H1 (cell line): ENCODE measurements around the gene FAM83C. TPM values are rescaled to one million over a fixed set of nuclear protein-coding genes. Genes with fewer than 3 reads are reported as not detected.

ENCODE experiments used
- CTCF ChIA-PET: fragments of 300-600 bp; sonication (Branson Sonifier 250); formaldehyde crosslinking; loops from one replicate; lab custom pipeline; 2021; ENCODE audit not compliant: partially characterized antibody; lab: Charles Lee
- POLR2A ChIA-PET: fragments of 300-600 bp; sonication (Branson Sonifier 250); formaldehyde crosslinking; loops from one replicate; lab custom pipeline; 2021; ENCODE audit warnings: inconsistent platforms; ENCODE audit not compliant: partially characterized antibody; lab: Charles Lee
- DNase-seq, 2 experiments: peaks; one replicate each; pipeline versions ENCODE4 v3.0.0 to v3.0.0-alpha.2; 2010 to 2022; ENCODE audit warnings: low spot score in 2 of 2, low read depth in 1 of 2, mixed read lengths in 1 of 2
- FAIRE-seq: peaks from 2 replicates; lab custom pipeline; 2011; peaks lifted over from hg19 to GRCh38; lab: Jason Lieb, UNC
- H2AFZ ChIP-seq: 2 replicates; pipeline ENCODE4 v1.8.1; 2012; ENCODE audit warnings: low read length, inconsistent platforms
- H2AK5ac ChIP-seq: 2 replicates; pipeline ENCODE4 v1.6.1; 2013; ENCODE audit warnings: low read depth, low read length
- H2BK120ac ChIP-seq: replicated peaks from 2 replicates; pipeline ENCODE3; 2013; ENCODE audit warnings: low read depth, low read length, inconsistent platforms
- H2BK12ac ChIP-seq: 2 replicates; pipeline ENCODE4 v1.6.1; 2013; ENCODE audit warnings: low read depth, low read length
- H2BK15ac ChIP-seq: 2 replicates; pipeline ENCODE4 v1.6.1; 2013; ENCODE audit warnings: low read length
- H2BK20ac ChIP-seq: 2 replicates; pipeline ENCODE4 v1.6.1; 2013; ENCODE audit warnings: low read length
- H2BK5ac ChIP-seq: 2 replicates; pipeline ENCODE4 v1.6.1; 2013; ENCODE audit warnings: low read depth, low read length
- H3K14ac ChIP-seq: 2 replicates; pipeline ENCODE4 v1.6.1; 2013; ENCODE audit warnings: inconsistent platforms; ENCODE audit not compliant: insufficient read length
- H3K18ac ChIP-seq: 2 replicates; pipeline ENCODE4 v1.6.1; 2013; ENCODE audit warnings: low read length; ENCODE audit errors: extremely low read depth
- H3K23ac ChIP-seq: 2 replicates; pipeline ENCODE4 v1.6.1; 2013; ENCODE audit warnings: inconsistent platforms; ENCODE audit not compliant: insufficient read length
- H3K23me2 ChIP-seq: 2 replicates; pipeline ENCODE4 v1.6.1; 2013; ENCODE audit warnings: low read depth, low read length
- H3K27ac ChIP-seq: 2 replicates; pipeline ENCODE4 v1.6.1; 2011; ENCODE audit warnings: low read depth, low read length, inconsistent platforms
- H3K27me3 ChIP-seq, 4 experiments: replicated peaks in 1 of 4; 1 replicate in 1 of 4; 2 replicates in 3 of 4; pipeline versions ENCODE4 v1.6.1 to v1.8.1; 2011 to 2013; ENCODE audit warnings: low read length in 3 of 4, mild to moderate bottlenecking in 3 of 4, inconsistent platforms in 2 of 4, mixed read lengths in 2 of 4, moderate library complexity in 1 of 4; ENCODE audit not compliant: control insufficient read depth in 3 of 4, insufficient read depth in 3 of 4; ENCODE audit errors: extremely low read depth in 1 of 4
- H3K36me3 ChIP-seq, 4 experiments: 2 replicates each; pipeline versions ENCODE4 v1.6.1 to v1.8.1; 2011 to 2013; ENCODE audit warnings: mild to moderate bottlenecking in 4 of 4, low read length in 3 of 4, moderate library complexity in 2 of 4, control low read depth in 1 of 4, inconsistent platforms in 1 of 4; ENCODE audit not compliant: insufficient read depth in 4 of 4, control insufficient read depth in 2 of 4
- H3K4ac ChIP-seq: replicated peaks from 2 replicates; pipeline ENCODE3; 2013; ENCODE audit warnings: low read length, low read depth, mixed read lengths, inconsistent platforms; ENCODE audit not compliant: insufficient read length
- H3K4me1 ChIP-seq, 4 experiments: replicated peaks in 1 of 4; 1 replicate in 1 of 4; 2 replicates in 3 of 4; pipeline versions ENCODE4 v1.6.1 to v1.8.1; 2011 to 2013; ENCODE audit warnings: low read length in 3 of 4, inconsistent platforms in 2 of 4, mixed read lengths in 1 of 4; ENCODE audit not compliant: insufficient read depth in 4 of 4, control insufficient read depth in 3 of 4
- H3K4me2 ChIP-seq, 2 experiments: 2 replicates each; pipeline versions ENCODE4 v1.6.1 to v1.8.1; 2011 to 2013; ENCODE audit warnings: low read depth in 2 of 2, low read length in 2 of 2, control low read depth in 1 of 2, inconsistent platforms in 1 of 2, mild to moderate bottlenecking in 1 of 2; ENCODE audit not compliant: insufficient read depth in 1 of 2
- H3K4me3 ChIP-seq, 4 experiments: fragments of 200-600, 300-600 bp in 1 of 4; sonication (generic), shearing (Covaris generic), sonication (Bioruptor Twin) in 1 of 4; 2 replicates each; pipeline versions ENCODE4 v1.5.1 to v1.8.1; 2011 to 2016; ENCODE audit warnings: low read length in 4 of 4, low read depth in 3 of 4, control low read depth in 2 of 4, inconsistent platforms in 2 of 4, mild to moderate bottlenecking in 2 of 4, mixed read lengths in 1 of 4, moderate library complexity in 1 of 4; ENCODE audit not compliant: insufficient read depth in 2 of 4; ENCODE audit errors: extremely low read depth in 1 of 4
- H3K56ac ChIP-seq: replicated peaks from 2 replicates; pipeline ENCODE3; 2013; ENCODE audit warnings: low read depth, mild to moderate bottlenecking, mixed read lengths, low read length, inconsistent platforms; ENCODE audit not compliant: insufficient read length
- H3K79me1 ChIP-seq: 2 replicates; pipeline ENCODE4 v1.6.1; 2013; ENCODE audit warnings: low read depth, low read length, control low read depth
- H3K79me2 ChIP-seq, 2 experiments: 2 replicates each; pipeline versions ENCODE4 v1.6.1 to v1.8.1; 2012 to 2013; ENCODE audit warnings: low read length in 2 of 2, mild to moderate bottlenecking in 2 of 2, inconsistent platforms in 1 of 2; ENCODE audit not compliant: insufficient read depth in 2 of 2, control insufficient read depth in 1 of 2
- H3K9ac ChIP-seq, 4 experiments: replicated peaks in 1 of 4; 1 replicate in 1 of 4; 2 replicates in 3 of 4; pipeline versions ENCODE4 v1.6.1 to v1.8.1; 2011 to 2013; ENCODE audit warnings: low read depth in 3 of 4, low read length in 3 of 4, control low read depth in 2 of 4, mild to moderate bottlenecking in 2 of 4, moderate library complexity in 2 of 4, inconsistent platforms in 1 of 4; ENCODE audit errors: extremely low read depth in 1 of 4
- H3K9me3 ChIP-seq, 2 experiments: 2 replicates each; pipeline versions ENCODE4 v1.6.1 to v1.8.1; 2012 to 2013; ENCODE audit warnings: mild to moderate bottlenecking in 2 of 2, moderate library complexity in 2 of 2, control low read depth in 1 of 2, inconsistent platforms in 1 of 2, low read depth in 1 of 2, low read length in 1 of 2, mixed read lengths in 1 of 2; ENCODE audit not compliant: insufficient read depth in 2 of 2
- H4K20me1 ChIP-seq, 2 experiments: replicated peaks in 1 of 2; 2 replicates each; pipeline versions ENCODE3 to v1.8.1; 2011 to 2013; ENCODE audit warnings: inconsistent platforms in 2 of 2, low read length in 2 of 2, mild to moderate bottlenecking in 1 of 2; ENCODE audit not compliant: insufficient read depth in 2 of 2, control insufficient read depth in 1 of 2
- H4K5ac ChIP-seq: 2 replicates; pipeline ENCODE4 v1.6.1; 2013; ENCODE audit warnings: low read length, low read depth, mixed read lengths, inconsistent platforms; ENCODE audit not compliant: insufficient read length
- H4K8ac ChIP-seq: 2 replicates; pipeline ENCODE4 v1.8.0; 2013; ENCODE audit warnings: mild to moderate bottlenecking, moderate library complexity, low read length, inconsistent platforms; ENCODE audit not compliant: insufficient read depth; ENCODE audit errors: extremely low read depth
- H4K91ac ChIP-seq: replicated peaks from 2 replicates; pipeline ENCODE3; 2013; ENCODE audit warnings: low read length, mixed read lengths, inconsistent platforms; ENCODE audit not compliant: insufficient read length
- CEBPB ChIP-seq: IDR thresholded peaks from 2 replicates; pipeline ENCODE4 v1.6.1; 2012; ENCODE audit warnings: low read depth, low read length
- CREB1 ChIP-seq: IDR thresholded peaks from 2 replicates; pipeline ENCODE4 v1.6.1; 2012; ENCODE audit warnings: inconsistent platforms
- EGR1 ChIP-seq: IDR thresholded peaks from 2 replicates; pipeline ENCODE4 v1.6.1; 2011; ENCODE audit warnings: low read depth, low read length, borderline replicate concordance
- GTF2F1 ChIP-seq: IDR thresholded peaks from 2 replicates; pipeline ENCODE4 v1.6.1; 2012; ENCODE audit warnings: low read depth, low read length, improper control_type of control experiment, borderline replicate concordance
- NANOG ChIP-seq: IDR thresholded peaks from 2 replicates; pipeline ENCODE4 v1.6.1; 2011; ENCODE audit warnings: low read length, low read depth, mild to moderate bottlenecking, inconsistent platforms; ENCODE audit not compliant: insufficient read depth, poor library complexity, severe bottlenecking
- PHF8 ChIP-seq: fragments of 200-600 bp; sonication (generic); conservative IDR thresholded peaks from 2 replicates; pipeline ENCODE4 v1.7.1; 2012; ENCODE audit warnings: low read depth, mild to moderate bottlenecking, inconsistent platforms, low read length, moderate library complexity
- SAP30 ChIP-seq: fragments of 300-600 bp; sonication (generic); IDR thresholded peaks from 2 replicates; pipeline ENCODE4 v1.7.1; 2012; ENCODE audit warnings: low read length, moderate library complexity, mild to moderate bottlenecking, inconsistent platforms; ENCODE audit not compliant: insufficient read depth, insufficient replicate concordance
- SIRT6 ChIP-seq: IDR thresholded peaks from one replicate; pipeline ENCODE4 v1.7.1; 2012; ENCODE audit warnings: low read length, inconsistent platforms
- SRF ChIP-seq: IDR thresholded peaks from 2 replicates; pipeline ENCODE4 v1.6.1; 2011; ENCODE audit warnings: mild to moderate bottlenecking, low read depth, low read length, moderate library complexity
- TAF7 ChIP-seq: optimal IDR thresholded peaks from 2 replicates; pipeline ENCODE3; 2011; ENCODE audit warnings: low read depth, mild to moderate bottlenecking, inconsistent platforms, low read length, moderate library complexity, borderline replicate concordance
- ZNF274 ChIP-seq: IDR thresholded peaks from 2 replicates; pipeline ENCODE4 v1.7.0; 2012; ENCODE audit warnings: low read length, borderline replicate concordance; ENCODE audit errors: extremely low read depth
- WGBS, 2 experiments: shearing (Covaris generic) in 1 of 2; methylation state at CpG; one replicate each; pipeline versions ENCODE4 v1.1.6 to v1.1.7; 2013 to 2015; ENCODE audit warnings: low lambda C conversion rate in 2 of 2, mixed read lengths in 2 of 2, inconsistent platforms in 1 of 2, low coverage in 1 of 2, missing lambda C conversion rate in 1 of 2; ENCODE audit not compliant: insufficient replicate concordance in 2 of 2, insufficient coverage in 1 of 2, insufficient read length in 1 of 2; ENCODE audit errors: extremely low coverage in 1 of 2, missing lambda C conversion rate in 1 of 2; 5-methylcytosine and 5-hydroxymethylcytosine counted together
- polyA plus RNA-seq, 7 experiments: library from polyadenylated mRNA; depleted of rRNA in 3 of 7; stranded (reverse) in 5 of 7; unstranded in 2 of 7; fragments of >200 nt in 5 of 7; fragments of 200-250 nt in 2 of 7; gene quantifications; 1 replicate in 5 of 7; 2 replicates in 1 of 7; 4 replicates in 1 of 7; pipeline versions ENCODE4 v1.2.1 to v1.2.3, GENCODE V29; 2011 to 2013; ENCODE audit warnings: missing spikeins in 2 of 7, mixed read lengths in 2 of 7
- total RNA-seq: library from RNA; stranded (reverse); fragmentation: NEBNext Ultra II Directional; extraction: Animal tissue kit (Norgen Biotek cat#: 25700); gene quantifications from 2 replicates; pipeline ENCODE4 v1.2.1, GENCODE V29; 2021
- TF ChIP-seq, protein P1 (sequence below): IDR thresholded peaks from 2 replicates; pipeline ENCODE4 v1.6.1; 2012; ENCODE audit warnings: inconsistent platforms

Gene FAM83C
- total and polyA plus RNA-seq, 2 of the 8 experiments (the other 6 are each of a cell fraction or from before 2014, with no cell fraction given): not detected

DNA sequence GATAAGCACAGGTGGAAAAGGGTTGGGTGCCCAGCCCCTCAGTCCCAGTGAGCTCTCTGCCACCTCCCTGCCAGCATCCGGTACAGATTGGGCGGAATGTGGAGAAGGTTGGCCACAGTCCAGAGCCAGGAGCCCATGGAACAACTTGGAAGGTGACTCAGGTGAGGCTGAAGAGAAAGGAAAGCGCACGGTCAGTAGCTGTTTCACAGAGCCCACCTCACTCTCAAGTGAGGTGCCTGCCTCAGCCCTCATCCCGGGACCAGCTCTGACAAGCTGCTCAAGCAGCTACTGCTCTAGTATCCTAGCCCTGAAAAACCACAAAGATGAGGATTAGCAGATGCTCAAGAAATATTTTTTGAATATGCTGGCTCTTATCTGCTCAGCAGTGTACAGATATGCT is 13.2 kb downstream of the FAM83C start:
- Histone ChIP-seq H3K4me1 (peaks cover 4 to 15% (median 9%) of the 10 kb centered on the region in 4 experiments; a peak in 6 of 7 replicates), H4K91ac (no peak overlapping the region), H3K4me3 (no peak overlapping the region), H2BK15ac (no peak overlapping the region), H4K20me1 (peaks cover 7 to 14% of the 10 kb centered on the region in 2 experiments), H2BK20ac (no peak overlapping the region), H2AFZ (no peak overlapping the region), H2BK120ac (no peak overlapping the region), H2AK5ac (no peak overlapping the region), H4K8ac (no peak overlapping the region), H3K79me2 (peaks cover 9 to 26% of the 10 kb centered on the region in 2 experiments), H3K27me3 (no peaks in the 10 kb centered on the region), H2BK5ac (no peak overlapping the region), H3K23me2 (peaks cover 8% of the 10 kb centered on the region), H3K4ac (no peak overlapping the region), H3K9ac (no peak overlapping the region), H3K79me1 (peaks cover 11% of the 10 kb centered on the region; the same call in 1 of the 2 replicates), H3K56ac (no peak overlapping the region), H3K14ac (no peak overlapping the region), H3K36me3 (peaks cover 25 to 43% (median 28%) of the 10 kb centered on the region in 4 experiments), H4K5ac (no peak overlapping the region), H3K9me3 (no peaks in the 10 kb centered on the region), H3K4me2 (no peak overlapping the region), H2BK12ac (no peak overlapping the region), H3K18ac (no peak overlapping the region), H3K23ac (no peak overlapping the region), H3K27ac (no peak overlapping the region)
- POLR2A ChIA-PET: interaction anchor here (0.8 to 5.7 kb wide), 8 partner anchors 8 to 103 kb away, joined by 3 to 39 read pairs (median 6); partner anchors contain the start of gene FAM83C
- CTCF ChIA-PET: interaction anchor here (0.7 to 11.1 kb wide), 4 partner anchors 10 to 163 kb away, joined by 3 to 104 read pairs (median 4); no protein-coding TSS in a partner anchor
- FAIRE-seq (no peak), DNase-seq (no peak)
- WGBS, 2 experiments: 97% methylated on average over 5 of the region's 5 CpGs; no CpG with 5 or more reads in 1 of the 2 experiments
- TF ChIP-seq TAF7 (no peak), CREB1 (no peak), SIRT6 (no peak), EGR1 (no peak), GTF2F1 (no peak), CEBPB (no peak), SRF (no peak), SAP30 (no peak), NANOG (no peak), PHF8 (no peak), ZNF274 (no peak)
- TF ChIP-seq, protein P1, sequence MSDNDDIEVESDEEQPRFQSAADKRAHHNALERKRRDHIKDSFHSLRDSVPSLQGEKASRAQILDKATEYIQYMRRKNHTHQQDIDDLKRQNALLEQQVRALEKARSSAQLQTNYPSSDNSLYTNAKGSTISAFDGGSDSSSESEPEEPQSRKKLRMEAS: no peak
